HG03442 (cell line): Measurements from ENCODE around the gene PCMTD2.
"Not testable (repeated sequence)": the region's sequence is repeated elsewhere in the genome, so short reads cannot be mapped to it uniquely, and the experiment has no call there.

Experiments used
- ATAC-seq: cut with Tn5 transposase; IDR thresholded peaks from one replicate; pipeline ENCODE4 v1.9.1; 2021; ENCODE audit warnings: mild to moderate bottlenecking, moderate library complexity; ENCODE audit not compliant: unreplicated experiment

PCMTD2 gene

DNA sequence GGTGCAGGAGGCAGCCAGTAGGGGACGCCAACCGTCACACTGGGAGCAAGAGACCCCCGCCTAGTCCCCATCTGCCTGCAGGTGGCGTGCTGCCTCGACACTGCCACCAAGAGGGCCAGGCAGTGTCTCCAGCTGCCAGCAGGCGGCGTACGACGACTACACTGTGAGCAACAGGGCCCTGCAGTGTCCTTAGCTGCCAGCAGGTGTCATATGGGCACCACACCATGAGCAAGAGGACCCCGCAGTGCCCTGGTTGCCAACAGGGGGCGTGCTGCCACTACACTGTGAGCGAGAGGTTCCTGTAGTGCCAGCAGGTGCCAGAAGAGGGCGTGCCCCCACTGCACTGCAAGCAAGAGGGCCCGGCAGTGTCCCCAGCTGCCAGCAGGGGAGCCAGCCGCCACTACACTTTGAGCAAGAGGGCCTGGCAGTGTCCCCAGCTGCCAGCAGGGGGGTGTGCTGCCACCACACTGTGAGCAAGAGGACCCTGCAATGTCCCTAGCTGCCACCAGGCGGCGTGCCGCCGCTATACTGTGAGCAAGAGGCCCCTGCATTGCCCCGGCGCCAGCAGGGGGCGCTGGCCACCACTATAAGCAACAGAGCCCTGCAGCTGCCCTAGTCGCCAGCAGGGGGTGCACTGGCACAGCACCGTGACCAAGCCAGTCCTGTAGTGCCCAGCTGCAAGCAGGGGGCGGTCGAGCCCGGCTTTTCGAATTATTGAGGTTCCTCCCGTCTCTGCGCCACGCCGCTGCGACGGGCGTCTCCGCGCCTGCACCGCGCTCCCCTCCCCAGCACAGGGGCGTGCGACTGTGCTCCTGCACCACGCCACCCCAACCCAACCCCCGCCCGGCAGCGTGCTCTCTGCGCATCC is 30.3 kb downstream of the PCMTD2 start:
- ATAC-seq, result peak; percentile 87

DNA sequence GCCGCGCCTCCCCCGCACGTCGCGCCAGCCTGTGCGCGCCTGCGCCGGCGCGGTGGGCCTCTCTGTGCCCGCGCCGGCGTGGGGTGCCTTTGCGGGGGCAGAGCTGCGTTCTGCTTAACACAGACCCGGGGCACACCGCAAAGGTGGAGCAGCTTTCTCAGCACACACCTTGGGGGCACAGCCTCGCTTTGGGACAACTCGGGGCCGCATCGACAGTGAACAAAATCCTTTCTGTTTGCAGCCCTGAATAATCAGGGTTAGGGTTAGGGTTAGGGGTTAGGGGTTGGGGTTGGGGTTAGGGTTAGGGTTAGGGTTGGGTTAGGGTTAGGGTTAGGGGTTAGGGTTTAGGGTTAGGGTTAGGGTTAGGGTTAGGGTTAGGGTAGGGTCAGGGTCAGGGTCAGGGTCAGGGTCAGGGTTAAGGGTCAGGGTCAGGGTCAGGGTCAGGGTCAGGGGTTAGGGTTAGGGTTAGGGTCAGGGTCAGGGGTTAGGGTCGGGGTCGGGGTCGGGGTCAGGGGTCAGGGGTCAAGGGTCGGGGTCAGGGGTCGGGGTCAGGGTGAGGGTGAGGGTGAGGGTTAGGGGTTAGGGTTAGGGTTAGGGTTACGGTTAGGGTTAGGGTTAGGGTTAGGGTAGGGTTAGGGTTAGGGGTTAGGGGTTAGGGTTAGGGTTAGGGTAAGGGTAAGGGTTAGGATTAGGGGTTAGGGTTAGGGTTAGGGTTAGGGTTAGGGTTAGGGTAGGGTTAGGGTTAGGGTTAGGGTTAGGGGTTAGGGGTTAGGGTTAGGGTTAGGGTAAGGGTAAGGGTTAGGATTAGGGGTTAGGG is 31.1 kb downstream of the PCMTD2 start:
- not testable (repeated sequence) for ATAC-seq

DNA sequence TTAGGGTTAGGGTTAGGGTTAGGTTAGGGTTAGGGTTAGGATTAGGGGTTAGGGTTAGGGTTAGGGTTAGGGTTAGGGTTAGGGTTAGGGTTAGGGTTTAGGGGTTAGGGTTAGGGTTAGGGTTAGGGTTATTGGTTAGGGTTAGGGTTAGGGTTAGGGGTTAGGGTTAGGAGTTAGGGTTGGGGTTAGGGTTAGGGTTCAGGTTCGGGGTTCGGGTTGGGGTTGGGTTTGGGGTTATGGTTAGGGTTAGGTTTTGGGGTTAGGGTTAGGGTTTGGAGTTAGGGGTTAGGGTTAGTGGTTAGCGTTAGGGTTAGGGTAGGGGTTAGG is 31.7 kb downstream of the PCMTD2 start:
- ATAC-seq, result not testable (repeated sequence)

DNA sequence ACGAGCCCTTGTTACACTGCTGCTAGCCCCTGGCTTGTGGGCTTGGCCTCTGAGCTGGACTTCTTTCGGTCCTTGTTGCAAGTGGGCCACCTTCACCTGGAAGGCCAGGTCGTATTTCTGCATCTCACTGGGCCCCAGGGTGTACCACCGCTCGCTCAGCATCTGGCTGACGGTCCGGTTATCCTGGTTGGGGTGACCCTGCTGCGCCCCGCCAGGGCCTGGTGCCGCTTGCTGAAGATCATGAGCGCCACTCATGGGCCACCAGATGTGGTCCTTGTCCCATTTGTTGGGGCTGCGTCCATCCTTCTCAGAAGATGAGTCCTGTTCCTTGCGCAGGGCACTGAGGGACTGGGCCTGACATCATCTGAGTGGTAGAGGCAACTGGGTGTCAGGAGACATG is 36.6 kb downstream of the PCMTD2 start:
- not testable (repeated sequence) for ATAC-seq

DNA sequence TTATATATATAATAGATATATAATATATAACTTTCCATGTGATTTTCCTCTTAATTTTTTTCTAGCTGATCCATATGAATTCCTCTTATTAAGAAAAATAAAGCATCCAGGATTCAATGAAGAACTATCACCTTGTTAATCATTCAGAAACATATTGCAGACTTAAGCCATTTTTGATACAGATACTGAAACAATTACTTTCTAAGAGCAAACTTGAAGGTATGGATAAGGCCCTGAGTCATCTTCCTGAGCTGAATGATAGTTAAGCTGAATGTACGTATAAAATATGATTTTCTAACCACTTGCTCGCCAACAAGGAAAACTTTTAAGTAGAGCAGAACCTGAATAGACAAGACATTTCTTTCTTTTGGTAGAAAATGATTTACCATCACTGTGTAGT is 47.5 kb downstream of the PCMTD2 start:
- not testable (repeated sequence) for ATAC-seq

DNA sequence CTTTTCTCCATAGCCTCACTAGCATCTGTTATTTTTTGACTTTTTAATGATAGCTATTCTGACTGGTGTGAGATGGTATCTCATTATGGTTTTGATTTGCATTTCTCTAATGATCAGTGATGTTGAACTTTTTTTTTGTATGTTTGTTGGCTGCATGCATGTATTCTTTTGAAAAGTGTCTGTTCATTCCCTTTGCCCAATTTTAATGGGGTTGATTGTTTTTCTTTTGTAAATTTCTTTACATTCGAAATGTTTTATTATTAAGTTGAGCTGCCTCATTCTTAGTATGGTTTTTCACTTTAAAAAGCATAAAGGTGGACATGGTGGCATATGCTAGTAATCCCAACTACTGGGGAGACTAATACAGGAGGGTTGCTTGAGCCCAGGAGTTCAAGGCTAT is 58.2 kb downstream of the PCMTD2 start:
- ATAC-seq, result not testable (repeated sequence)

DNA sequence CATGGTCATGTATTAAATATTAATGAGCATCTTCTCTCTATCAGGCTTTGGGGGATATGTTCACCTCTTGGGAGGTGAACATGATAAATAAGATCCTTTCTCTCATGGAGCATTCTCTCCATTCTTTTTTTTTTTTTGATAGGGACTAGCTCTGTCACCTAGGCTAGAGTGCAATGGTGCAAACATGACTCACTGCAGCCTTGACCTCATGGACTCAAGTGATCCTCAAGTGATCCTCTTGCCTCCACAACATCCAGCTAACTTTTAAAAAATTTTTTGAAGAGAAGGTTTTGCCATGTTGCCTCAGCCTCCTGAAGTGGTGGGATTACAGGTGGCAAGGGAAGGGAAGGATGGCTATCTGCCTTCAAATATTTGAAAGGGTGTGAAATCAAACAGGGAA is 59.8 kb downstream of the PCMTD2 start:
- not testable (repeated sequence) for ATAC-seq

DNA sequence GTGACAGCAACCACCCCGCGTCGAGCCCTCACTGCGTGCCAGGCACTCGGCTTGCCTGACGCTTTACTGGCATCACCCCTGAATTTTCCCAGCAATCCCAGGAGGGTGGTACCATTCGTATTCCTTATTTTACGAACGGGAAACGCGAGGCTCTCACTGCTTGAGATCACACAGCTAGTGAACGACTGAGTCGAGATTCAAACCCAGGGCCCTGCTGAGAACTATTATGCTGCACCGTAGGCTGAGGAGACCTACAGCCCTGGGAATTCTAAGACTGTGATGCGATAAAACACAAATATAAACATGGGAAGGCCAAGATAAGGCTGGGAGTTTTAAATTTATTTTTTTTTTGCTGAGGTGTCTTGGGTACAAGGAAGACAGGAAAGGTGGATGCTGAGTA is 60.3 kb downstream of the PCMTD2 start:
- ATAC-seq, result not testable (repeated sequence)

DNA sequence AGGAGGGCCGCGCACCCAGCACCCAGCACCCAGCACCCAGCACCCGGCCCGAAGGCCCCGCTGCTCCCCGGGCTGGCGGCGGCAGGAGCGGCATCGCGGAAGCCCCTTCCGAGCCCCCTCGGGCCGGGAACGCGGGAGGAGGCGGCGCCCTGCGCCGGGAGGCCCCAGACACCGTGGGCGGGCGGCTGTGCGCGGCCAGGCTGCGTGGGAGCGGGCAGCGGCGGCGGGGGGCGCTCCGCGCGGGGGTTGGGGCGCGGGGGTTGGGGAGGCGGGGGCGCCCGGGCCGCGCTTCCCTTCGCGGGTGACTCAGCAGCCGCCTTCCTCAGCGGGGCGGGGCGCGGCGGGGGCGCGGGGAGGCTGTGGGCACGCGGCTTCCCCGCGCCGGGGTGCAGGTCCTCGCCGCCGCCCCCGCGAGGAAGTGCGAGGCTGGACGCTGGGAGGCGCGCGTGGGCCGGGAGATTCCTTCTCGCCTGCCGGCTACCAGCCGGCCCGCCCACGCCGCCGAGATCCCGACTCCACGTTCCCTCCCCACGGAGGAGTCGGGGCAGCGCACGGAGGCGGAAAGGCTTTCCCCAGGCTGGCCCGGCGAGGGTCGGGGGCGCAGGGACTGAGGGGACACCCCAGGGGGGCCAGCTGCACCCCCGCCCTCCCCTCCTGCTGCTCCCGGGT is 61.0 kb downstream of the PCMTD2 start:
- ATAC-seq, result not testable (repeated sequence)

DNA sequence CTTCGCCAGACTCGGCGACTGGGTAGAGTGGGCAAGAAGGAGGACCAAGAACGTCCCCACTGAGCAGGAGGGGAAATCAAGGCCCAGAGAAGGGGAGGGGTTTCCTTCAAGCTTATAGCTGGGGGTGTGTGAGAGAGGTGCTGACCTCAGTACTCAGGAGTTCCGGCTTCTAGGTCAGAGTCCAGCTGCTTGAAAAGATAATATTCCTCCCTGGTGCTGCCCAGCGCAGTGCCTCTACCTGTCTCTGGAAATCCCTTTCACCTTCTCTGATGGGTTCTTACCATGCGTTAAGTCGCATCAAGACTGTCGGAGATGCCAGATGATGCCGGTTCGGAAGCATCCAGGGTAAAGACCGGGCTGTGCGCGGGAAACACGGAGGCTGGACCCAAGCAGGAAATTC is 61.8 kb downstream of the PCMTD2 start:
- not testable (repeated sequence) for ATAC-seq

DNA sequence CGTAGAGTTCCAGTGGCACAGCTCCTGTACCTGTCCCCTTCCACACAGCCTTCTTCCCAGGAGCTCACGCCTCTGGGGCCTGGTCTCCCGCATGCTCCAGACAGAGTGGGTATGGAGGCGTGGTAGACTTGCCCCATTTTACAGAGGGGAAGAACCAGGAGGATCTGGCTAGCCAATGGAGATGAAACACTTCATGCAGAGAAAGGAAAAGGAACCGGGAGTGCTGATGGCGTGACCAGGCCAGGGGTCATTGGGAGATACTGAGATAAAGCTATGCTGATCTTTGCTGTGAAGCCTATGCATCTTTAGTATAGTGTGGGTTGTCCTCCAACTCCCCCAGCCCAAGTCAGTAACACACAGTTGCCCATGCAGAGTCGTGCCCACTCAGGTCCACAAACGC is 62.5 kb downstream of the PCMTD2 start:
- ATAC-seq, result not testable (repeated sequence)

DNA sequence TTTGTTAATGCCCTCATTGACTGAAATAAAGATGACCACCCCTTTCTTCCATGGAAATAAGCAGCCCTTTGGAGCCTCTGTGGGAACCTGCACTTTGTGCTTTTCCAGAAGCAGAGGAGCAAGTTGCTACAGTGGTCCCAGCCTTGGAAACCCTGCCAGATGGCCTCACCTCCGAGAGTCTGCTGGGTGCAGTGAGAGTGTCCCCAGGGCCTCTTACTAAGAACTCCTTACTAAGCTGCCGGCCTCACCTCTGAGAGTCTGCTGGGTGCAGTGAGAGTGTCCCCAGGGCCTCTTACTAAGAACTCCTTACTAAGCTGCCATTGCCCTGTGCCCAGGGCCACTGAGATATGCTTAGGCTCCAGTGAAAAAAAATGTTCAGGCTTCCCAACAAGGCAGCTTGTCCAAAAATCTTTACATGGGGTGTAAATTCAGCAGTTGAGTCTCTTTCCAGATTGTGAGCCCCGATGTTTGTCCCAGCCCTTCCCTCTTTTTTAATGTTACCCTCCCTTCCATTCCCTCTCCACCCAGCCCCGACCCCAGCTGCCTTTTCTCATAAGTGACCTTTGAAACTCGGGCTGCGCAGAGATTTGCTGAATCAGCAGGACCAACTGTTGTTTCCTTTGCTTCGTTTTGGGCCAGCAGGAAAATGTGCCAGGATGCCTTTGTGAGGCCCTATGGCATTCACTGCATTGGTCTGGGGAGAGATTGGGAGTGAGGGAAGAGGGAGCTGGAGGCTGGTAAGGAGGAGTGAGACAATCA is 66.7 kb downstream of the PCMTD2 start:
- ATAC-seq, result not testable (repeated sequence)
